Measurements from ENCODE around the gene DDC.

DDC gene

GRCh38 chr7:50605059-50605458, 39.9 kb upstream of the DDC start:
- TF ChIP-seq CTCF (IDR thresholded peaks at IDR 0.05; ENCODE audit: low read depth, low read length) = no peak
- H3K4me3 ChIP-seq (ENCODE audit: low read depth, low read length) = no peak overlapping the region
- DNase-seq (ENCODE audit: low read depth, low spot score) = no peak
- in situ Hi-C loops (cut with HindIII; ENCODE audit: low sequenced_read_pairs) = no loop called here

GRCh38 chr7:50603287-50603686, 38.1 kb upstream of the DDC start:
- no peak for DNase-seq (ENCODE audit: low read depth, low spot score)
- in situ Hi-C loops (cut with HindIII; ENCODE audit: low sequenced_read_pairs) = no loop called here
- TF ChIP-seq CTCF (IDR thresholded peaks at IDR 0.05; ENCODE audit: low read depth, low read length) = no peak
- H3K4me3 ChIP-seq (ENCODE audit: low read depth, low read length) = no peak overlapping the region

GRCh38 chr7:50599385-50599784, 34.2 kb upstream of the DDC start:
- in situ Hi-C loops (cut with HindIII; ENCODE audit: low sequenced_read_pairs) = no loop called here
- DNase-seq (ENCODE audit: low read depth, low spot score) = no peak
- H3K4me3 ChIP-seq (ENCODE audit: low read depth, low read length) = no peak overlapping the region
- no peak for TF ChIP-seq CTCF (IDR thresholded peaks at IDR 0.05; ENCODE audit: low read depth, low read length)

GRCh38 chr7:50598460-50599343, 33.5 kb upstream of the DDC start:
- no peak overlapping the region for H3K4me3 ChIP-seq (ENCODE audit: low read depth, low read length)
- in situ Hi-C loops (cut with HindIII; ENCODE audit: low sequenced_read_pairs) = no loop called here
- TF ChIP-seq CTCF (IDR thresholded peaks at IDR 0.05; ENCODE audit: low read depth, low read length) = no peak
- DNase-seq (ENCODE audit: low read depth, low spot score) = no peak

- no peak overlapping the region for H3K4me3 ChIP-seq (ENCODE audit: low read depth, low read length)
- no peak for DNase-seq (ENCODE audit: low read depth, low spot score)
- in situ Hi-C loops (cut with HindIII; ENCODE audit: low sequenced_read_pairs) = no loop called here
- TF ChIP-seq CTCF (IDR thresholded peaks at IDR 0.05; ENCODE audit: low read depth, low read length) = no peak
Observed at GRCh38 chr7:50596484-50596883, 31.3 kb upstream of the DDC start.

- in situ Hi-C loops (cut with HindIII; ENCODE audit: low sequenced_read_pairs) = no loop called here
- peak; percentile 46 for DNase-seq (ENCODE audit: low read depth, low spot score)
- TF ChIP-seq CTCF (IDR thresholded peaks at IDR 0.05; ENCODE audit: low read depth, low read length) = peak; percentile 73
- no peak overlapping the region for H3K4me3 ChIP-seq (ENCODE audit: low read depth, low read length)
Observed at GRCh38 chr7:50595491-50596102, 30.4 kb upstream of the DDC start.
